GM21360 (cell line): ENCODE measurements around the gene SAMD11.
"Not testable (repeated sequence)": the region's sequence is repeated elsewhere in the genome, so short reads cannot be mapped to it uniquely, and the experiment has no call there.

Experiments used
- ATAC-seq: cut with Tn5 transposase; IDR thresholded peaks from one replicate; pipeline ENCODE4 v1.9.1; 2021; ENCODE audit warnings: mild to moderate bottlenecking, moderate library complexity; ENCODE audit not compliant: unreplicated experiment

SAMD11 gene

DNA sequence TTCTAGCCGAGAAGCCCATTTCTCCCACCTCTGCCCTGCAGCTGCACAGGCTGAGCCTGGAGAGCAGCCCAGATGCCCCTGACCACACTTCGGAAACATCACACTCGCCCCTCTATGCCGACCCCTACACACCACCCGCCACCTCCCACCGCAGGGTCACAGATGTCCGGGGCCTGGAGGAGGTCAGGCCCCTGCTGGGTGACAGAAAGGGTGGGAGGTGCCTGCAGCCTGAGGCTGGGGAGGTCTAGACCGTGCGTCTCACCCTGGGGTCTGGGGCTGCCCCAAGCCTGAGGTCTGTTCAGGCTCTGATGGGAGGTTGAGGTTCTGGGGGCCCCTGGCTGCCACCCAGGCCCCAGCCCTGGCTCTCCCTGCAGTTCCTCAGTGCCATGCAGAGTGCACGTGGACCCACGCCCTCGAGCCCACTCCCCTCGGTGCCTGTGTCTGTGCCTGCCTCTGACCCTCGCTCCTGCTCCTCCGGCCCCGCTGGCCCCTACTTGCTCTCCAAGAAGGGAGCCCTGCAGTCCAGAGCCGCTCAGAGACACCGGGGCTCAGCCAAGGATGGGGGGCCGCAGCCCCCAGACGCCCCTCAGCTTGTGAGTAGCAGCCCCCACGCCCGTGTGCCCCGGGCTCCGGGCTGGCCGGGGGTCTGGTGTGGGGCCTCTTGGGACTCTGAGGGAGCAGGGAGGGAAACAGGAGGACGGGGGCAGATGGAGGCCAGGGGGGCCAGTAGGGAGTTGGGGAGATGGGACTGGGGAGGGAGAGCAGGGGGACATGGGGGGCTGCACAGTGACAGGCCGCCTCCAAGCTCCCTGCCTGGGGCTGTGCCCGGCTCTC lies 50.0 kb downstream of the SAMD11 start:
- no peak for ATAC-seq

DNA sequence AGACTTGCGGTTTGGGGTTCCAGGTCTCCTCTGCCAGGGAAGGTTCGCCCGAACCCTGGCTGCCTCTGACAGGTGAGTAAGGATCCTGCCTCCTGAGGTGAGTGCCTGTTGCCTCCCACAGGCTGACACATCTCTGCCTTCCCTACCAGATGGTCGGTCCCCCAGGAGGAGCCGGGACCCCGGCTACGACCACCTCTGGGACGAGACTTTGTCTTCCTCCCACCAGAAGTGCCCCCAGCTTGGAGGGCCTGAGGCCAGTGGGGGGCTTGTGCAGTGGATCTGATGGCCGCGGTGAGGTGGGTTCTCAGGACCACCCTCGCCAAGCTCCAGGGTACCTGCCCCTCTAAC lies 50.5 kb downstream of the SAMD11 start:
- ATAC-seq, result no peak

DNA sequence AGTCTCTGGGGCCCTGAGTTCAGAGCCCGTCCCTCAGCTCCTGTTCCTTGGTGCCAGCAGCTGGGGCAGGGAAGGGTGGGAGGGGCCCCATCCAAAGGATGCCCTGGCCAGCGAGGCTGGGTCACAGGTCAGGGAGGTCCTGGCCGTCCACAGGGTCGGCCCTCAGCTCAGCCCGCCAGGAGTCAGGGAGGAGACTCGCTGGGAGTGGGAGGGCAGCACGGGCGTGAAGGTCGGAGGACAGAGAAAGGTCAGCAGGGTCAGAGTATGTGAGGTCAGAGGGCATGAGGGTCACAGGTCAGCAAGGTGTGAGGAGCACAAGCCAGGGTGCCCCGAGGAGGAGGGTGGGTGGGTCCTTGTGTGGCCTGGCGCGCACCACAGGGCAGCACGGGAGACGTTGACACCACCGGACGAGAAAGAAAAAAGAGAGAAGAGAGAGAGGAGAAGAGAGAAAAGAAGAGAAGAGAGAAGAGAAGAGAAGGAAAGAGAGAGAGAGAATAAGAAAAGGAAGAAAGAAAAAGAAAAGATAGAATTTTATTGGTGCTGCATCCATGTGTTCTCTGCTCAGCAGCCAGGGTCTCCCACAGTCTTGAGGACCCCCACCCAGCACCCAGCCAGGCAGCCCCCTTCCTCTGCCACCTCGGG lies 51.1 kb downstream of the SAMD11 start:
- ATAC-seq, result no peak

DNA sequence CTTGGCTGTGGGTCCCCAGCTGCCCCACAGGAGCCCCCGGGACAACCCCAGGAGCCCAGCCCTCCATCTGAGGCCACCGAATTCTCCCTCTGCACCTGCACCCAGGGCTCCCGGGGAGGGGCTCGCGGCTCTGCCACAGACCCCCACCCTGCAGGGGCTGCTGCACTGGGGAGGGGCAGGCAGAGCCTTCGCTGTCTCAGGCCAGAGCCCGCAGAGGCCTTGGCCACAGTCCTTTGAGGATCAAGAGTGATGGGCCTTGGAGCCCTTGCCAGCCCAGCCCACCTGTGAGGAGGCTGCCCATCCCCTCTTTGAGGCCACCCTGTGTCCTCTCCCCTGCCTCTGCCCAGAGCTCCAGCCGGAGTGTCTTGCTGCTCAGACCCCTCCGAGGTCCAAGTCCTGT lies 51.6 kb downstream of the SAMD11 start:
- no peak for ATAC-seq

DNA sequence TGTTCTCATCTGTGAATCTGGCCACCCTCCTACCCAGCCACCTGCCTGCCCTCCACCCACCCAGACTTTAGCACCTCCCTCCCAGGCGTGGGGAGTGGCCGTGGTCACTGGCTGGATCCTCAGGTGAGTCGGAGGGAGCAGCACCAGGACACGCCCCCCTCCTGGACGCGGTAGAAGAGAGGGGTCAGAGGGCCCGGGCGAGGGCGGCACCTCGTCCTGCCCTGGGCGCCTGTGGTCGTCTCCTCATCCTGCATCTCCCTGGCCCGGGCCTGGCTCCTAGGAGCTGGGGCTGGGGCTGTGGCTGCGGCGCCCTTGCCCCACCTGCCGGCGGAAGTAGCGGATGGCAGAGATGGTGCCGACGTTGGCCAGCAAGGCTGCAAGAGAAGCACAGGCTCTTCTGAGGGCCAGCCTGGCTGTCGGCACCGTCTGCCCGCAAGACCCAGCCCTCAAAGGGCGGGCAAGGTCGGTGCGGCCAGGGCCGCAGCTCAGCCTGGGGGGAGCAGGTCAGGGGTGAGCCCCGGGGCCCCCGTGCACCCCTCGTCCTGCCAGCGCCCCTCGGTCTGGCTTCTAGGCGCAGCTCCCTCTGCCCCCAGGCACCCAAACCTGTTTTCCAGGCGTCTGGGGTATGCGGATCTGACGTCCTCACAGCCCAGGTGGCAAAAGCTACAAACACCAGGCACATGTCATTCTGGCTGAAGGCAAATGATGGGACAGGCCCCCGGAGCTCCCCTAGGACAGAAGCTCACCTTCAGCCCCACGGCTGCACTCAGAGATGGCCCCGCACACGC lies 52.4 kb downstream of the SAMD11 start:
- ATAC-seq, result no peak

DNA sequence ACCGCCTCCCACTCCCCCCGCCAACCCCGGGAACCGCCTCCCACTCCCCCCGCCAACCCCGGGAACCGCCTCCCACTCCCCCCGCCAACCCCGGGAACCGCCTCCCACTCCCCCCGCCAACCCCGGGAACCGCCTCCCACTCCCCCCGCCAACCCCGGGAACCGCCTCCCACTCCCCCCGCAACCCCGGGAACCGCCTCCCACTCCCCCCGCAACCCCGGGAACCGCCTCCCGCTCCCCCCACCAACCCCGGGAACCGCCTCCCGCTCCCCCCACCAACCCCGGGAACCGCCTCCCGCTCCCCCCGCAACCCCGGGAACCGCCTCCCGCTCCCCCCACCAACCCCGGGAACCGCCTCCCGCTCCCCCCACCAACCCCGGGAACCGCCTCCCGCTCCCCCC lies 53.1 kb downstream of the SAMD11 start:
- ATAC-seq, result not testable (repeated sequence)

DNA sequence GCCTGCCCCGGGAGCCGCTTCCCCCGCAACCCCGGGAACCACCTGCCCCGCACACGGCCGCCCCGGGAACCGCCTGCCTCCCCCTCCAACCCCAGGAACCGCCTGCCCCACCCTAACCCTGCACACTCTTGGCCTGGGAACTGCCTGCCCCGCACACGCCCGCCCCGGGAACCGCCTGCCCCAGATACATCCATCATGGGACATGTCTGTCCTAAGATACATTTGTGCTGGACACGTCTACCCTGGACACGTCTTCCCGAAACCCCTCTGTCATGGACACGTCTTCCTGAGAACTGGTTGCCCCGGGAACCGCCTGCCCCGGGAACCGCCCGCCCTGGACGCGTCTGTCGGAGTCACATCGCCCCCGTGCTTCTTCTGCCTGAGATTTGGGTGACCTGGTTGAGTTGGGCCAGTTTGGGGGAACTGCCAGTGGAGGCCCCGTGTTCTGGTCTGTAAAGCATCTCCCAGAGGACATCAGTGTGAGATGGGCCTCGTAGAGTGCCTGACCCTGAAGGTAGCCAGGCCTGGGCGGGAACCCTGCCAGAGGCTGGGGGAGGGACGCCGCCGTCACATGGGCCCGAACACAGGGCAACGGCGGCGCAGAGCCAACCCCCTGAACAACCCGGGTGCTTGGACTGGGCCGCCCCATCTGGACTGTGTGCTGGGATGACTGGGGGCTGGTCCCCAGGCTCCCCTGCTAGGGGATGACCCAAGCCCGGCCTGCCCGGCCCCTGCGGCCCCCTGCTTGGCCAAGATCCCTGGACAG lies 54.5 kb downstream of the SAMD11 start:
- no peak for ATAC-seq

DNA sequence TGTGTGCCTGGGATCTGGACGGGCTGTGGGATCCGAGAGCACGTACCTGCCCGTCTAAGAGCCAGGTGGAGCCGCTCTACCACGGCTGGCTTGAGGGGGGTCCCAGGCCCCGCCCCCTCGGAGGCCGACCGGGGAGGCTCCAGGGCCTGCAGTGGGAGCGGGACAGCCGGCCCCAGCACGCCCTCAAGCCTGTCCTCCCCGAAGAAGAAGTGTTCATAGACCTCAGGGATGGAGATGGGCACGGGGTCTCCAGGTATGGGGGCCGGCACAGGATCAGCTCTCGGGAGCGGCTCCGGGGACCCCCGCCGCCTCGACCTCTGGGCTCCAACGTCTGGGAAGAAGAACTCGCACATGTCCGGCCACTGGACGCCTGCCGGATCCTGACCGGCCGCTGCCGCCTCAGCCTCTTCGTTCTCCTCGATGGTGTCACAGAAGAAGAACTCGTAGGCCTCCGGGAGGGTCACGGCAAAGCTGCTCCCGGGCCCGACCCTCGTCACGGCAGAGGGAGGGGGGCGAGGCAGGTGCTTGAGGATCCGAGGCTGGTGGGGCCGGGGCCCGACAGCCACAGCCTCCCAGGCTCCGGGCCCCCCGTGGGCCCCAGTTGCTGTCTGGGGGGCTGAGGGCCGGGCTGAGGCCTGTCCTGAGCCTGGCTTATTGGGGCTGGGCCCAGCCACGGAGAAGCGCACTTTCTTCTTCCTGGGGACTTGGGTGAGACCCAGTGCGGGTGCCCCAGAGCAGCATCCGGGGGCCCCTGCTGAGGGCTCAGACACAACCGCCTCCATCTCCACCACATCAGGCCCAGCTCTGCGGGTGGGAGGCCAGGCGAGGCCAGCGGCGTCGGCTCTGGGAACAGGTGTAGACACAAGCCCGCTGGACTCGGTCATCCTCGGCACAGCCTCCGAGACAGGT lies 55.4 kb downstream of the SAMD11 start:
- ATAC-seq, result no peak

DNA sequence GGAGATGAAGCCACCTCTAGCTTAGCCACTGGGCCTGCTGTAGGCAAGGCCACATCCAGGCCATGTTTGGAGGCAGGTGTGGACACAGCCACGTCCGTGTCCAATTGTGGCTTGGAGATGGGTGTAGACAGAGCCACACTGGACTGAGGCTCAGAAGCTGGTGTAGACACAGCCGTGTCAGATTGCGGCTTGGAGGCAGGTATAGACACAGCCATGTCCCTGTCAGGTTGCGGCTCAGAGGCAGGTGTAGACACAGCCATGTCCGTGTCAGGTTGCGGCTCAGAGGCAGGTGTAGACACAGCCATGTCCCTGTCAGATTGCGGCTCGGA lies 56.0 kb downstream of the SAMD11 start:
- ATAC-seq, result no peak

DNA sequence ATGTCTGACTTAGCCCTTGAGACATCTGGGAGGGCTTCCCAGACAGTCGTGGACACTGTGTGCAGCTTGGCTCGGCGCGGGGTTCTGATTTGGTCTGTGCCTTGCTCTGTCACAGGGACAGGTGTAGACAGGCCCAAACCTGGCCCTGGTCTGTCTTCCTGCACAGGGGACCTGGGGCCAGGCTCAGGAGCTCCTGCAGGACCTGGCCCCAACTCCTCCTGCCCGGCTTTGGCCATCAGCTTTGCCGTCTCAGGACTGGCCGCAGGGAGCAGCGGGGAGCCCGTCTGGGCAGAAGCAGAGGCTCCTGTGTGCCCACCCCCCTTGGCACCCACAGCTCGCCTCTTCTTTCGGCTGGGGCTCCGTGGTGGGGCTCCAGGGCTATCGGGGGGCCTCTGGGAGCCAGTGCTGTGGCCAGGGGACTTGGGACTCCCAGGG lies 56.4 kb downstream of the SAMD11 start:
- no peak for ATAC-seq

DNA sequence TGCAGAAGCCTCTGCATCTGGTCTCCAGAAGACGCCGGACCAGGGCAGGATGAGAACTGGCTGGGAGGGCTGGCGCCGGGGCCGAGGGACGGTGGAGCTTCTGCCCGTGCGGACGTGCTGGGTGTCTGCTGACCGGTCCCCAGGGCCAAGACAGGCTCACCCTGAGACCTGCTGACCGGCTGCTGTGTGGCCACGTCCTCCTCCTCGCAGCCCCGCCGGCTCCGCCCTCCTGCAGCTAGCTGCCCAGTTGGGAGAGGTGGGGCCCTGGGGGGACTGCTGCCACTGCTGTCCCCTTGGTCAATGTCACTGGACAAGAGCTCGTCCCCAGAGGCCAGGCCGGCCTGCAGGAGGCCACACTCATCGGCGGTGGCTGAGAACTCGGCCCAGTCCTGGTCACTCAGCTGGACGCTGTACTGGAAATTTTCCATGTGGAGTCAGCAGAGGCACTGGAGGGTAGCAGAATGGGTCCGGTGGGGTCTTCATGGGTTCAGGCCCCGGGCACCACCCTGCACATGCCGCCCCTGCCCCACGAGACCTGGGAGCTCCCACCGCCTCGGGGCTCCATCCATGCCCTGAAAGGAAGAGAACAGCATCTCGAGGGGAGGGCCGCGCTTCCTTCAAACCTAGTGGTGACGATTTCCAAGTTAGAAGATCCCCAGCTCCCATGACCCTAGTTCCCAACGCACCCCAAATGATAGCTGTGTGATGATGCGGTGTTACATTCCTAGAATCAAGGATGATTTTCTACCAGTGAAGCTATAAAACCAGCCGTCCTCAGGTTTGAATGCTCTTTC lies 57.1 kb downstream of the SAMD11 start:
- no peak for ATAC-seq

DNA sequence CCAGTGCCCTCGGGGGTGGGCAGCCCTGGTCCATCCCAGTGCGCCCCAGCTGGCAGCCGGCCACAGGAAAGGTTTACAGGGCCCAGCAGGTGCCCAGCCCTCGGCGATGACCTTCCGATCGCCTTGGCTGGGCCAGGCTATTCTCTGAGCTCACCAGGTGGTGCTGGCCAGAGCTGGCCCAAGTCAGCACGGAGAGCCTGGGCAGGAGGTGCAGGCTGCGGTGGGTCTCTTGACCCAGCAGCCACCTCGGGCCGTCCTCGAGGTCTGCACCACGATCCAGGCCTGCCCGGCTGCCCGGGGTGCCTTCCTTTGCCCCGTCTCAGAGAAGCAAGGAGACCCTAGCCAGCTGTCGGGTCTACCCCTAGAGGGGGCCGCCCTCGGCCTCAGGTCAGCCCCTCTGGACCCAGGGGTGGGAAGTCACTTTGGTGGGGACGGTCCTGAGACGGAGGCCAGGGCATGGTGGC lies 57.8 kb downstream of the SAMD11 start:
- no peak for ATAC-seq

DNA sequence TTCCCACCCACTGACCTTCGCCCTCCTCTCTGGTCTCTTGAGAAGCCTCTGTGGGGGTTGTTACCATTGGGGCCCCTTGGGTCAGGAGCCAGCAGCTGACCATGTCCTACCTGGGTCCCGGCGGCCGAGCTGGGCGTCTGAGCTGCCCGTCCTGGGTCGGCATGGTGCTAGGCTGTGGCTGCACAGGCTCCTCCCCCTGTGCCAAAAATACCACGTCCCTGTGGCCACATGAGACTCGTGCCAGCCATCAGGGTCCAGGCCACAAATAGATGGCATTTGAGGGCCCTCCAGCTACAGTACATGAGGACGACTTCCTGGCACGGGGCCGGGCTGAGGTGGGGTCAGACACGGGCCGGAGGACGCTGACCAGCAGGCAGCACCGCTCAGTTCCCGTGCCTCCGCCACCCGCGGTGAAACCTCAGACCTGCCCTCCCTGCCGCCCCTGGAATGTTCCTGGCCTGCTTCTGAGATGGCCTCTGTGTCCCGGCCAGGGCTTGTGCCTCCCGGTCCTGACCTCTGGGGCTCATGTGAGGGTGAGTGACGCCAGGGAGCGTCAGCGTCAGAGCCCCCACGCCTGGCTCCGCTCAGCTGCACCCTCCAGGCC lies 58.3 kb downstream of the SAMD11 start, which contains the start of gene PERM1:
PERM1 (minus strand) TSS at position 139 of the 604 bp plus-strand sequence. CDS start 1,064 bp downstream, outside the sequence.
- ATAC-seq, result no peak

DNA sequence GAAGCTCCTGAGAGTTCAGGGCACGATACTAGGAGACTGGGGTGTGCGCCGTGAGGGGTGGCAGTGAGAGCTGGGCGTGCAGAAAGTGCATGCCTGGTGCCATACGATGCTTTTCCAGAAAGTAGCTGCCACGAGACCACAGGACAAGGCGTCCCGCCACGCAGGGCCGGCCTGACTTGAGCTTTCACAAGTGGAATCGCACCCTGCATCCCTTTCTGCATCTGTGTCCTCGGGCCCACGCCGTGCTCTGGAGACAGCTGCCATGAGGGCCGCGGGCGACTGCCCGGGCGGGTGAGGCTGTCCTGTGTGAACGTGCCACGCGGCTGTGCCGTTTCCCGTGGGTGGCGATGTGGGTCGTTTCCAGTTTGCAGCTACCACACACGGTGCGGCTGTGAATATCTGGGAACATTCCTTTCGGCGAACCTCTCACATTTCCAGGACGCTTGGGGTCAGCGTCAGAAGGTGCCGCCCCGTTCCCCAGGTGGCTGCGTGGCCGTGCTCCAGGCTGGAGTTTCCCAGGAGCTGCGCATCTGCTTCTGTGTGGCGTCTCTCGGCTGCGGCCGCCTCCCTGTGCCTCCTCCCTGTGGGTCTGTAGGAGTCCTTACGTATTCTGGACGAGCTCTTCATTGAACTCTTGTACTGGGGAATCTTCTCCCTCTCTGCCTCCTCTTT lies 59.2 kb downstream of the SAMD11 start:
- no peak for ATAC-seq

DNA sequence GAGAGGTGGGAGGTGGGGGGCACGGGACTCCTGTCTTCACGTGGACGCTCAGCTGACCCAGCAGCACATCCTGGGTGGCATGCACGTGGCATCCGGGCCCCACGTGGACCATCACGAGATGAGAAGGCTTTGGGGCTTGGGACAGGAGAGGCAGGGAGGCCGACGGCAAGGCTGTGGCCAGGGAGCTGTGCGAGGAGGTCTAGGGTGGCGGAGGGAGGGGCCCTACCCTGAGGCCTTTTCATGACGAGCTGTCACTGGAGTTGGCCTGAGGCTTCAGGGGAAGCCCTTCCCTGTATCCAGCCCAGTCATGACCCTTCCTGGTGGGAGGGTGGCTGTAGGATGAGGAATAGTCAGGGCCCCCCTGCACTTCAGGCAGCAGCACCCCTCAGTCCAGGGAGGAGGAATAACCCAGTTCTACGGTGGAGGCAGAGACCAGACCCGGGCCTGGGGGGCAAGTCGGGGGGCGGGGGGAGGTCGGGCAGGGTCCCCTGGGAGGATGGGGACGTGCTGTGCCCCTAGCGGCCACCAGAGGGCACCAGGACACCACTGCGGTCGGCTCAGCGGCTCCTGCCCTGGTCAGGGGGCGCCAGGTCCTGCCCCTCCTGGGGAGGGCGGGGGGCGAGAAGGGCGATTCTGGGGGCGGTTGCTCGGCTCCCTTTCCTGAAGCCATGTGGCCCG lies 60.2 kb downstream of the SAMD11 start:
- ATAC-seq, result no peak

DNA sequence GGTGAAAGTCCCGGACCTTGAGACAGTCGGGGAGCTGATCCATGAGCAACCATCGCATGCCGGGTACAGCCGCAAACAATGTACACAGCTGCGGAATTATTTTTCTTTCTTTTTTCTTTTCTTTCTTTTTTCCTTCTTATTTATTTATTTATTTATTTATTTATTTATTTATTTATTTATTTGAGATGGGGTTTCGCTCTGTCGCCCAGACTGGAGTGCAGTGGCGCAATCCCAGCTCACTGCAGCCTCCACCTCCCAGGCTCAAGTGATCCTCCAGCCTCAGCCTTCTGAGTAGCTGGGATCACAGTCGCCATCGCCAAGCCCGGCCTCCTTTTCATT lies 60.7 kb downstream of the SAMD11 start:
- ATAC-seq, result no peak

DNA sequence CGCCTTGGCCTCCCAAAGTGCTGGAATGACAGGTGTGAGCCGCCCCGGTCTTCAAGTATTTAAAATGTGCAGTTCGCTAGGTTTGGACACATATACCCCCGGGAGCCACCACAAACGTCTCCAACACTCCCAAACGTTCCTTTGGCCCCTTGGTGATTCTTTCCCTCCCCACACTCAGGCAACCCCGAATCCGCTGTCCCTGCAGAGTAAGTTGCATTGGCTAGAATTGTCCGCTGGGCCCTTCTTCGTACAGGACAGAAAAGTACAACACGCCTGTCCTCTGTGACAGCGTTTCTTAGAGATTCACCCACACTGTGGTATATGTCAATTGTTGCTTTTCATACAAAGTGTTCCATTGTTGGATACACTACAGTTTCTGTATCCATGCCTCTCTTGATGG lies 61.4 kb downstream of the SAMD11 start:
- no peak for ATAC-seq

DNA sequence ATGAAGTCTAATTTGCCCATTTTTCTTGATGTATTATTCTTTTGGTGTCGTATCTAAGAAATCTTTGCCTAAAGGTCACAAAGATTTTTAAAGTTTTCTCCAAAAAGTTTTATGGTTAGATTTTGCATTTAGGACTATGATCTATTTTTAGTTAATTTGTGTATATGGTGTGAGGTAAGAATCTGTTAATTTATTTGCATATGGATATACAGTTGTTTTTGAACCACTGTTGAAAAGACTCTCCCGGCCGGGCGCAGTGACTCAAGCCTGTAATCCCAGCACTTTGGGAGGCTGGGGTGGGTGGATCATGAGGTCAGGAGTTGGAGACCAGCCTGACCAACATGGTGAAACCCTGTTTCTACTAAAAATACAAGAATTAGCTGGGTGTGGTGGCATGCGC lies 64.3 kb downstream of the SAMD11 start:
- ATAC-seq, result not testable (repeated sequence)
